HFFc6 (cell line): ENCODE results near the gene UPK1A. TPM values are rescaled to one million over a fixed set of nuclear protein-coding genes. Genes with fewer than 3 reads are reported as not detected.

ENCODE experiments used
- DNase-seq: peaks from one replicate; pipeline ENCODE4 v3.0.0-alpha.2; 2018
- H3K27ac Mint-ChIP-seq: 2 replicates; pipeline ENCODE4 v1.8.0; 2020; ENCODE audit warnings: mild to moderate bottlenecking, mixed read lengths
- H3K27me3 Mint-ChIP-seq: 2 replicates; pipeline ENCODE4 v1.8.0; 2021; ENCODE audit warnings: mild to moderate bottlenecking, moderate library complexity, mixed read lengths; ENCODE audit not compliant: insufficient read depth
- H3K36me3 Mint-ChIP-seq: 2 replicates; pipeline ENCODE4 v1.8.0; 2021; ENCODE audit warnings: low read depth, mixed read lengths
- H3K4me1 Mint-ChIP-seq: 2 replicates; pipeline ENCODE4 v1.8.0; 2020; ENCODE audit warnings: low read depth, mixed read lengths
- H3K4me3 Mint-ChIP-seq: 2 replicates; pipeline ENCODE4 v1.8.0; 2020; ENCODE audit warnings: mild to moderate bottlenecking, moderate library complexity, mixed read lengths
- H3K9me3 Mint-ChIP-seq: 2 replicates; pipeline ENCODE4 v1.8.0; 2020; ENCODE audit warnings: mild to moderate bottlenecking, mixed read lengths
- CTCF ChIP-seq: fragments of 200-600 bp; sonication (generic); IDR thresholded peaks from 2 replicates; pipeline ENCODE4 v1.5.0; 2021; ENCODE audit warnings: antibody characterized with exemption, mild to moderate bottlenecking
- total RNA-seq, 6 experiments: library from RNA; stranded (reverse); fragmentation: NEBNext Ultra II Directional; extraction: Animal tissue kit (Norgen Biotek cat#: 25700); gene quantifications; 2 replicates in 1 of 6; 3 replicates in 5 of 6; pipeline ENCODE4 v1.2.3, GENCODE V29; 2021

UPK1A gene
- total RNA-seq, 6 experiments from 2014 or later, result 0.18 TPM; not detected in 5

- Mint-ChIP-seq H3K9me3 (no peaks in the 10 kb centered on the region), H3K27me3 (no peaks in the 10 kb centered on the region), H3K4me1 (no peaks in the 10 kb centered on the region), H3K36me3 (peaks cover 22% of the 10 kb centered on the region), H3K27ac (no peak overlapping the region), H3K4me3 (no peak overlapping the region)
- DNase-seq, result no peak
- TF ChIP-seq CTCF, result no peak
Observed at GRCh38 chr19:35655600-35655999, 10.7 kb upstream of the UPK1A start.

DNA sequence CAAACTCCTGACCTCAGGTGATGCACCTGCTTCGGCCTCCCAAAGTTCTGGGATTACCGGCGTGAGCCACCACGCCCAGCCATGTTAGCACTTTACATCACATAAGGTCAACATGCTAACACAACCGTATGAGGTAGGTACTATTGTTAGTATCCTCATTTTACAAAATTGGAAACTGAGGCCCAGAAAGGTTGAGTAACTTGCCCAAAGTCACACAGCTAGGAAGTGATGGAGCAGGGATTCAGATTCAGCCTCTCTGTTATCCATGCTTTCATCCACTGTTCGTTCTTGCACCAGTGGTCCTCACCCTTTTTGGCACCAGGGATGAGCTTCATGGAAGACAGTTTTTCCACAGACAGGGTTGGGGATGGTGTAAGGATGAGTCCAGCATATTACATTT is 9.6 kb upstream of the UPK1A start:
- no peaks in the 10 kb centered on the region; the same call in 1 of the 2 replicates for H3K27me3 Mint-ChIP-seq
- H3K4me1 Mint-ChIP-seq, result no peaks in the 10 kb centered on the region
- H3K36me3 Mint-ChIP-seq, result peaks cover 28% of the 10 kb centered on the region
- no peak for TF ChIP-seq CTCF
- no peak overlapping the region for H3K27ac Mint-ChIP-seq
- no peak for DNase-seq
- no peaks in the 10 kb centered on the region for H3K9me3 Mint-ChIP-seq
- no peak overlapping the region for H3K4me3 Mint-ChIP-seq

DNA sequence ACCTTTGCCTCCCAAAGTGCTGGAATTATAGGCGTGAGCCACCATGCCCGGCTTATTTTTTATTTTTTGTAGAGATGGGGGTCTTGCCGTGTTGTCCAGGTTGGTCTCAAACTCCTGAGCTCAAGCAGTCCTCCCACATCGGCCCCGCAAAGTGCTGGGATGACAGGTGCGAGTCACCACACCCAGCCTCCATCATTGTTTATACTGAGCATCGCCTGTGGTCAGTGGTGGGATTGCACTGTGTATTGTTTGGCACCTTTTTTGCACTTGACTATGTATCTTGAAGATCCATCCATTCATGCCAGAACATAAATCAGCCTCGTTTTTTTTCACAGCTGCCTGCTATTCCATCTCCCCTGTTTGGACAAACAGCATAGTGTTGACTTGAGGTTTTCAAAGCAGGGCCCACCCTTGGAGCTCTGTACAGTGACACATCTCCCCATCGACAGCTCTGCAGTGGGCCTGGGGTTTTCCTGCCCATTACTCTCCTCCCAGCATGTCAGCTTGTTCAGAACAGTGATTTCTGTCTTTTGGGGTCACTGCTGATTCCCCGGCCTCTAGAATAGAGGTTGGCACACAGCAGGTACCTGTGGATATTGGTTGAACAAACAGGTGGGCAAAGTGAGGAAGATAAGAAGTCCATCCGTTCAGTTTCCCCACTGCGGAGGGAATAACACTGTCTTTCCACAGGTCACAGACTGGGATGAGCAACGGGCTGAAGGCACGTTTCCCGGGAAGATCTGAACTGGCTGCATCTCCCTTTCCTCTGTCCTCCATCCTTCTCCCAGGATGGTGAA is 8.2 kb upstream of the UPK1A start:
- H3K36me3 Mint-ChIP-seq, result peaks cover 38% of the 10 kb centered on the region
- no peaks in the 10 kb centered on the region for H3K9me3 Mint-ChIP-seq
- no peaks in the 10 kb centered on the region for H3K4me1 Mint-ChIP-seq
- no peak overlapping the region for H3K27ac Mint-ChIP-seq
- H3K27me3 Mint-ChIP-seq, result no peaks in the 10 kb centered on the region; the same call in 1 of the 2 replicates
- TF ChIP-seq CTCF, result peak; percentile 64
- H3K4me3 Mint-ChIP-seq, result no peak overlapping the region
- DNase-seq, result no peak

GRCh38 chr19:35661995-35662340 is 4.3 kb upstream of the UPK1A start:
- TF ChIP-seq CTCF, result no peak
- Mint-ChIP-seq H3K4me3 (no peak overlapping the region), H3K27ac (no peak overlapping the region), H3K36me3 (peaks cover 34% of the 10 kb centered on the region), H3K4me1 (peaks cover 6% of the 10 kb centered on the region; the same call in 1 of the 2 replicates), H3K27me3 (no peaks in the 10 kb centered on the region; the same call in 1 of the 2 replicates), H3K9me3 (no peaks in the 10 kb centered on the region)
- DNase-seq, result no peak

DNA sequence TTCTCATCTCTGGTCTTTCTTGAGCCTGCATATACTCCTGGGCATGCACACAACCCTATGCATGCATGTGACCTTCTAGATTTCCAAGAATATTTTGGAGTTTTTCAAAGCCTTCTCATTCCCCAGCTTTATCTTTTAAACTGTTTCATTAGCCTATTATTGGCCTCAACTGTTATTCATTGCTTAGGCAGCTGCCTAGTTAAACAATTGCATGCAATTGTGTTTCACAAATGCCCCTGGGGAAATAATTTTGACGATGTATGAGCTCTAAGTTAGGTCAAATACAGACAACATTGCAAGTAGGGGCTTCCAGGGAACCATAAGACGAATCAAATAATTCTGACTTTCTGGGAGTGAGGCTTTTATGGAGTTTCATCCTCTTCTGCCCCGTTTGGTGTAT is 2.3 kb upstream of the UPK1A start:
- H3K4me3 Mint-ChIP-seq, result no peak overlapping the region
- no peaks in the 10 kb centered on the region; the same call in 1 of the 2 replicates for H3K27me3 Mint-ChIP-seq
- TF ChIP-seq CTCF, result no peak
- H3K4me1 Mint-ChIP-seq, result peaks cover 6% of the 10 kb centered on the region; the same call in 1 of the 2 replicates
- DNase-seq, result no peak
- peaks cover 27% of the 10 kb centered on the region for H3K36me3 Mint-ChIP-seq
- H3K9me3 Mint-ChIP-seq, result no peaks in the 10 kb centered on the region
- no peak overlapping the region for H3K27ac Mint-ChIP-seq
